ENCODE measurements around the gene MAPKAPK5. TPM values are rescaled to one million over a fixed set of nuclear protein-coding genes. Genes with fewer than 3 reads are reported as not detected.
A peak's percentile ranks its signal among the peaks of the same experiment; 100 is the strongest.

MAPKAPK5 gene
- total and polyA plus RNA-seq, 4 experiments from 2014 or later, result 36.6 to 68.1 (median 51.3) TPM

DNA sequence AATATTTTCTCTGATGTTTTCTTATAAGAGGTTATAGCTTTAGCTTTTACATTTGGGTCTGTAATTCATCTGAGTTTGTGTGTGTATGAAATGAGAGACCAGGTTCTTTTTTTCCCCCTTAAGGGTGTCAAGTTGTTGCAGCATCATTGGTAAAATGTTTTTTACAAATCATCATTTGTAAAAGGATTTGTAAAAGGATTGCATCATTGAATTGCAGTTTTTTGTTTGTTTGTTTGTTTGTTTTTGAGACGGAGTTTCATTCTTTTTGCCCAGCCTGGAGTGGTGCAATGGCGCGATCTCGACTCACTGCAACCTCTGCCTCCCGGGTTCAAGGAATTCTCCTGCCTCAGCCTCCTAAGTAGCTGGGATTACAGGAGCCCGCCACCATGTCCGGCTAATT lies 31.1 kb downstream of the MAPKAPK5 start:
- Mint-ChIP-seq H3K36me3 (peaks cover 45 to 63% of the 10 kb centered on the region in 2 donors), H3K27me3 (no peaks in the 10 kb centered on the region), H3K4me3 (no peak overlapping the region), H3K9me3 (no peaks in the 10 kb centered on the region), H3K27ac (peak overlapping the region in 1 of 7 donors; percentile 43), H3K4me1 (peaks cover 0 to 4% (median 0%) of the 10 kb centered on the region in 4 donors)
- H3K27me3 ChIP-seq (ENCODE audit: insufficient read depth, low read length), result no peaks in the 10 kb centered on the region
- intact Hi-C loops (cut with micrococcal nuclease), result no loop called here
- no peak overlapping the region for H3K27ac ChIP-seq (ENCODE audit: low read depth, low read length)
- H3K36me3 ChIP-seq (ENCODE audit: insufficient read depth, low read length), result peaks cover 31% of the 10 kb centered on the region
- ChIA-PET POLR2A (ENCODE audit: partially characterized antibody) (no interaction called here), CTCF (ENCODE audit: partially characterized antibody) (no interaction called here)
- no peaks in the 10 kb centered on the region for H3K4me1 ChIP-seq (ENCODE audit: insufficient read depth, low read length)
- no peak for DNase-seq
- no peaks in the 10 kb centered on the region for H3K9me3 ChIP-seq (ENCODE audit: control insufficient read depth in 1 of 2, low read length in 2 of 2)
- no peak overlapping the region for H3K4me3 ChIP-seq (ENCODE audit: low read length in 2 of 2)

DNA sequence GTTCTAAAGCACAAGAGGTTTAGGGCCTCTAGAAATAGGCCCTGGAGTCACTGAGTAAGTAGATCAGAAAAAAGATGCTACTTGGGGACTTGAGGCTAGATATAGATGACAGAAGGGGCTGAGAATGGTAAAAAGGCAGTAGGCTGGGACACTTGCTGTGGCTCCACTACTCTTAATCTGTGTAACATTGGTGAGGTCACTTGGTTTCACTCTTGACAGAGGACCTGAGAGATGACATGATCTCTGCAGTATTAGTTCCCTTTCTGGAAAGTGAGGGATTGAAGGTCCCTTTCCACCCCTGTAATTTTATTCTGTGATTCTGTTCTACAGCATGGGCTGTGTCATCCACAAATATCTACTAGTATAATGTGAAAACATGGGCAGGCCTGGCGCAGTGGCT lies 39.7 kb downstream of the MAPKAPK5 start:
- ChIA-PET CTCF (ENCODE audit: partially characterized antibody) (no interaction called here), POLR2A (ENCODE audit: partially characterized antibody) (no interaction called here)
- Mint-ChIP-seq H3K27me3 (no peaks in the 10 kb centered on the region), H3K27ac (no peak overlapping the region), H3K4me3 (no peak overlapping the region), H3K4me1 (no peaks in the 10 kb centered on the region), H3K36me3 (peaks cover 56 to 79% of the 10 kb centered on the region in 2 donors), H3K9me3 (no peaks in the 10 kb centered on the region)
- no peak overlapping the region for H3K27ac ChIP-seq (ENCODE audit: low read depth, low read length)
- H3K27me3 ChIP-seq (ENCODE audit: insufficient read depth, low read length), result no peaks in the 10 kb centered on the region
- intact Hi-C loops (cut with micrococcal nuclease), result no loop called here
- H3K9me3 ChIP-seq (ENCODE audit: control insufficient read depth in 1 of 2, low read length in 2 of 2), result no peaks in the 10 kb centered on the region
- H3K4me1 ChIP-seq (ENCODE audit: insufficient read depth, low read length), result no peaks in the 10 kb centered on the region
- H3K36me3 ChIP-seq (ENCODE audit: insufficient read depth, low read length), result peaks cover 58% of the 10 kb centered on the region
- DNase-seq, result no peak
- H3K4me3 ChIP-seq (ENCODE audit: low read length in 2 of 2), result no peak overlapping the region

- H3K27ac Mint-ChIP-seq, result peak overlapping the region in 3 of 7 donors; percentile 20 to 76 (median 55)
- peaks cover 64% of the 10 kb centered on the region for H3K36me3 ChIP-seq (ENCODE audit: insufficient read depth, low read length)
Observed at GRCh38 chr12:111886662-111887545, 44.9 kb downstream of the MAPKAPK5 start.

GRCh38 chr12:111887926-111888745 lies 46.1 kb downstream of the MAPKAPK5 start:
- Mint-ChIP-seq H3K9me3 (peaks cover 0 to 1% (median 0%) of the 10 kb centered on the region in 8 donors), H3K4me3 (peak overlapping the region in 1 of 8 donors; percentile 18), H3K36me3 (peaks cover 76 to 88% of the 10 kb centered on the region in 2 donors), H3K27me3 (no peaks in the 10 kb centered on the region), H3K4me1 (no peaks in the 10 kb centered on the region), H3K27ac (peak overlapping the region in 3 of 7 donors; percentile 11 to 46 (median 35))
- ChIA-PET POLR2A (ENCODE audit: partially characterized antibody) (interaction anchor here (0.7 kb wide), 1 partner anchor 10 kb away, joined by 3 read pairs; no protein-coding TSS in a partner anchor), CTCF (ENCODE audit: partially characterized antibody) (interaction anchor here (1.4 kb wide), 1 partner anchor 50 kb away, joined by 3 read pairs; no protein-coding TSS in a partner anchor)
- Histone ChIP-seq H3K27ac (ENCODE audit: low read depth, low read length) (no peak overlapping the region), H3K4me3 (ENCODE audit: low read length in 2 of 2) (no peak overlapping the region), H3K36me3 (ENCODE audit: insufficient read depth, low read length) (peaks cover 64% of the 10 kb centered on the region), H3K9me3 (ENCODE audit: control insufficient read depth in 1 of 2, low read length in 2 of 2) (no peaks in the 10 kb centered on the region), H3K27me3 (ENCODE audit: insufficient read depth, low read length) (no peaks in the 10 kb centered on the region), H3K4me1 (ENCODE audit: insufficient read depth, low read length) (no peaks in the 10 kb centered on the region)
- intact Hi-C loops (cut with micrococcal nuclease), result no loop called here
- no peak for DNase-seq

More at GRCh38 chr12:111886662-111887545, 44.9 kb downstream of the MAPKAPK5 start:
- Histone ChIP-seq H3K27ac (ENCODE audit: low read depth, low read length) (no peak overlapping the region), H3K4me1 (ENCODE audit: insufficient read depth, low read length) (no peaks in the 10 kb centered on the region), H3K27me3 (ENCODE audit: insufficient read depth, low read length) (no peaks in the 10 kb centered on the region), H3K9me3 (ENCODE audit: control insufficient read depth in 1 of 2, low read length in 2 of 2) (no peaks in the 10 kb centered on the region), H3K4me3 (ENCODE audit: low read length in 2 of 2) (no peak overlapping the region)
- H3K27me3 Mint-ChIP-seq, result no peaks in the 10 kb centered on the region
- H3K4me3 Mint-ChIP-seq, result no peak overlapping the region
- peaks cover 0 to 1% (median 0%) of the 10 kb centered on the region in 8 donors for H3K9me3 Mint-ChIP-seq
- ChIA-PET CTCF (ENCODE audit: partially characterized antibody) (interaction anchor here (1.4 kb wide), 1 partner anchor 51 kb away, joined by 3 read pairs; no protein-coding TSS in a partner anchor), POLR2A (ENCODE audit: partially characterized antibody) (no interaction called here)
- peaks cover 67 to 86% of the 10 kb centered on the region in 2 donors for H3K36me3 Mint-ChIP-seq
- intact Hi-C loops (cut with micrococcal nuclease), result no loop called here
- H3K4me1 Mint-ChIP-seq, result no peaks in the 10 kb centered on the region
- DNase-seq, result no peak

- H3K4me1 Mint-ChIP-seq, result no peaks in the 10 kb centered on the region
- no peaks in the 10 kb centered on the region for H3K27me3 ChIP-seq (ENCODE audit: insufficient read depth, low read length)
- POLR2A ChIA-PET (ENCODE audit: partially characterized antibody), result no interaction called here
- no peak overlapping the region for H3K4me3 ChIP-seq (ENCODE audit: low read length in 2 of 2)
- no peak overlapping the region for H3K4me3 Mint-ChIP-seq
- no peaks in the 10 kb centered on the region for H3K9me3 ChIP-seq (ENCODE audit: control insufficient read depth in 1 of 2, low read length in 2 of 2)
- CTCF ChIA-PET (ENCODE audit: partially characterized antibody), result interaction anchor here (1.4 kb wide), 1 partner anchor 80 kb away, joined by 3 read pairs; no protein-coding TSS in a partner anchor
- no peaks in the 10 kb centered on the region for H3K27me3 Mint-ChIP-seq
- peaks cover 50 to 66% of the 10 kb centered on the region in 2 donors for H3K36me3 Mint-ChIP-seq
- H3K4me1 ChIP-seq (ENCODE audit: insufficient read depth, low read length), result no peaks in the 10 kb centered on the region
- intact Hi-C loops (cut with micrococcal nuclease), result no loop called here
- H3K27ac ChIP-seq (ENCODE audit: low read depth, low read length), result no peak overlapping the region
- peaks cover 0 to 1% (median 0%) of the 10 kb centered on the region in 8 donors for H3K9me3 Mint-ChIP-seq
- H3K36me3 ChIP-seq (ENCODE audit: insufficient read depth, low read length), result peaks cover 31% of the 10 kb centered on the region
- no peak for DNase-seq
- peak overlapping the region in 1 of 7 donors; percentile 42 for H3K27ac Mint-ChIP-seq
Observed at GRCh38 chr12:111893287-111893686, 51.3 kb downstream of the MAPKAPK5 start.

DNA sequence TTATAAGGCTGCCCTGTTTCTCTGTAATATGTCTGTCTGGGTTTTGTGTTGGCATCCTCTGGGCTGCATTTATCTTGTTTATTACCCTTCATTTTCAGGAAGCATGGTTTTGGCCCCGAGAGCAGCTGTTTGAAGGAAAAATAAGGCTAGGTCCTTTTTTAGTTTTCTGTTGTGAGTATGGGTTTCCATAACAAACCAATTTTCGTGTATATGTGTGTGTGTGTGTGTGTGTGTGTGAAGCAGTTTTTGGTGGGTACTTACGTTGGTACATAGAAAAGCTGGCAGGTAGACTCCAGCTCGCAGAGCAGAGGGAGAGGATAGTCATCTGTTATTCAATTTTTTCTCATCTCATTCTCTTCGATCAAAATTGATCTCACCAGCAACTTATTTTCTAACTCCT lies 52.5 kb downstream of the MAPKAPK5 start:
- no peaks in the 10 kb centered on the region for H3K9me3 ChIP-seq (ENCODE audit: control insufficient read depth in 1 of 2, low read length in 2 of 2)
- H3K4me1 Mint-ChIP-seq, result no peaks in the 10 kb centered on the region
- no peak overlapping the region for H3K4me3 ChIP-seq (ENCODE audit: low read length in 2 of 2)
- no peaks in the 10 kb centered on the region for H3K27me3 Mint-ChIP-seq
- ChIA-PET POLR2A (ENCODE audit: partially characterized antibody) (interaction anchor here (0.6 kb wide), 1 partner anchor 269 kb away, joined by 3 read pairs; no protein-coding TSS in a partner anchor), CTCF (ENCODE audit: partially characterized antibody) (no interaction called here)
- H3K27ac ChIP-seq (ENCODE audit: low read depth, low read length), result no peak overlapping the region
- H3K4me3 Mint-ChIP-seq, result no peak overlapping the region
- no peak for DNase-seq
- H3K27ac Mint-ChIP-seq, result peak overlapping the region in 3 of 7 donors; percentile 37 to 68 (median 46)
- H3K27me3 ChIP-seq (ENCODE audit: insufficient read depth, low read length), result no peaks in the 10 kb centered on the region
- H3K9me3 Mint-ChIP-seq, result peaks cover 0 to 1% (median 0%) of the 10 kb centered on the region in 8 donors
- no peaks in the 10 kb centered on the region for H3K4me1 ChIP-seq (ENCODE audit: insufficient read depth, low read length)
- H3K36me3 Mint-ChIP-seq, result peaks cover 44 to 53% of the 10 kb centered on the region in 2 donors
- intact Hi-C loops (cut with micrococcal nuclease), result no loop called here
- peaks cover 18% of the 10 kb centered on the region for H3K36me3 ChIP-seq (ENCODE audit: insufficient read depth, low read length)

DNA sequence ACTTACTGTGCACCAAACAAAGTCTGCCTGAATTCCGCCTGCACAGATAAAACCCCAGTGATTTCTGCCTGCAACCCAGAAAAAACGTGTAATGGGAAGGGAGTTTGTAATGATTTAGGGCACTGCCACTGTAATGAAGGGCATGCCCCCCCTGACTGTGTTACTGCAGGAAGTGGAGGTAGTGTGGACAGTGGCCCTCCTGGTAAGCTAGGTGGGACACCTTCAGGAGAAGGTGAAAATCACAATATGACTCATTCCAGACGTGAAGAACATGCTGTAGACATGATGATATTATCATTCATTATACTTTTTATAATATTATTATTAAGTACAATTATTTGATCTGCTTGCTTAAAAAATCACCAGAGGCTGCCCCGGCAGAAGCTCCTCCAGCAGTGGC lies 59.2 kb downstream of the MAPKAPK5 start:
- peaks cover 0 to 6% (median 2%) of the 10 kb centered on the region in 8 donors for H3K9me3 Mint-ChIP-seq
- no peaks in the 10 kb centered on the region for H3K9me3 ChIP-seq (ENCODE audit: control insufficient read depth in 1 of 2, low read length in 2 of 2)
- no peaks in the 10 kb centered on the region for H3K4me1 ChIP-seq (ENCODE audit: insufficient read depth, low read length)
- peaks cover 21 to 40% of the 10 kb centered on the region in 2 donors for H3K36me3 Mint-ChIP-seq
- peak overlapping the region in 4 of 7 donors; percentile 8 to 64 (median 38) for H3K27ac Mint-ChIP-seq
- H3K27ac ChIP-seq (ENCODE audit: low read depth, low read length), result no peak overlapping the region
- no peak for DNase-seq
- intact Hi-C loops (cut with micrococcal nuclease), result no loop called here
- H3K36me3 ChIP-seq (ENCODE audit: insufficient read depth, low read length), result no peaks in the 10 kb centered on the region
- ChIA-PET CTCF (ENCODE audit: partially characterized antibody) (no interaction called here), POLR2A (ENCODE audit: partially characterized antibody) (no interaction called here)
- H3K4me3 ChIP-seq (ENCODE audit: low read length in 2 of 2), result no peak overlapping the region
- H3K27me3 Mint-ChIP-seq, result no peaks in the 10 kb centered on the region
- H3K4me3 Mint-ChIP-seq, result no peak overlapping the region
- no peaks in the 10 kb centered on the region for H3K27me3 ChIP-seq (ENCODE audit: insufficient read depth, low read length)
- H3K4me1 Mint-ChIP-seq, result peaks cover 0 to 1% (median 0%) of the 10 kb centered on the region in 4 donors
